ENCODE measurements around the gene EPAS1.

DNA sequence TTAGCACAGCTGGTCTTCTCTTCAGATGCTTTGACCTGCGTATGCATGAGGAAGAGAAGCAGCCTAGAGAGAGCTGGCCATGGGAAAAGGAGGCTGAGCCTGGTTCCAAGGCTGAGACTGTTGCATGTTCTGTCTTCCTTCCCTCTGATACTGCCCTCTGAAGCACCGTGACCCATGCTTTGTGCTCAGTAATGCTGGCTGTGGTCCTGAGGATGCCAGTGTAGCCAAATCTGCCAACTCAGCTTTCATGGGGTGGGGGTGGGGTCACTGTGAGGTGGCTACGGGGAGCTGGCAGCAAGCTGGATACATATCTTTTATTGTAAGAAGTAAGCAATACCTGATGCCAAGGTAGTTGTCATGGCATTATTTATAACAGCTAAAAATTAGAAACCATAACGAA, 41.5 kb downstream of the EPAS1 start:
- TF ChIP-seq, protein P1, sequence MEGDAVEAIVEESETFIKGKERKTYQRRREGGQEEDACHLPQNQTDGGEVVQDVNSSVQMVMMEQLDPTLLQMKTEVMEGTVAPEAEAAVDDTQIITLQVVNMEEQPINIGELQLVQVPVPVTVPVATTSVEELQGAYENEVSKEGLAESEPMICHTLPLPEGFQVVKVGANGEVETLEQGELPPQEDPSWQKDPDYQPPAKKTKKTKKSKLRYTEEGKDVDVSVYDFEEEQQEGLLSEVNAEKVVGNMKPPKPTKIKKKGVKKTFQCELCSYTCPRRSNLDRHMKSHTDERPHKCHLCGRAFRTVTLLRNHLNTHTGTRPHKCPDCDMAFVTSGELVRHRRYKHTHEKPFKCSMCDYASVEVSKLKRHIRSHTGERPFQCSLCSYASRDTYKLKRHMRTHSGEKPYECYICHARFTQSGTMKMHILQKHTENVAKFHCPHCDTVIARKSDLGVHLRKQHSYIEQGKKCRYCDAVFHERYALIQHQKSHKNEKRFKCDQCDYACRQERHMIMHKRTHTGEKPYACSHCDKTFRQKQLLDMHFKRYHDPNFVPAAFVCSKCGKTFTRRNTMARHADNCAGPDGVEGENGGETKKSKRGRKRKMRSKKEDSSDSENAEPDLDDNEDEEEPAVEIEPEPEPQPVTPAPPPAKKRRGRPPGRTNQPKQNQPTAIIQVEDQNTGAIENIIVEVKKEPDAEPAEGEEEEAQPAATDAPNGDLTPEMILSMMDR (IDR thresholded peaks at IDR 0.05): no peak
- no peak for TF ChIP-seq POLR2A (IDR thresholded peaks at IDR 0.05)
